OCI-M1 (cell line): ENCODE results near the gene LRRC71.

Experiments
- DNase-seq: peaks from one replicate; lab custom pipeline; 2025; lab: John Stamatoyannopoulos, UW

LRRC71 gene

GRCh38 chr1:156905651-156906050, 14.8 kb upstream of the LRRC71 start:
- no peak for DNase-seq

GRCh38 chr1:156906206-156906906, 14.1 kb upstream of the LRRC71 start:
- DNase-seq, result no peak

GRCh38 chr1:156908541-156908940, 11.9 kb upstream of the LRRC71 start:
- DNase-seq, result no peak

- no peak for DNase-seq
Observed at GRCh38 chr1:156908955-156909354, 11.5 kb upstream of the LRRC71 start.

GRCh38 chr1:156909671-156910070, 10.8 kb upstream of the LRRC71 start:
- no peak for DNase-seq

- DNase-seq, result peak; percentile 73
Observed at GRCh38 chr1:156910309-156910782, 10.1 kb upstream of the LRRC71 start.

GRCh38 chr1:156911577-156912298, 8.7 kb upstream of the LRRC71 start:
- peak; percentile 73 for DNase-seq

- no peak for DNase-seq
Observed at GRCh38 chr1:156912310-156912709, 8.1 kb upstream of the LRRC71 start.

- peak; percentile 83 for DNase-seq
Observed at GRCh38 chr1:156912861-156913808, 7.3 kb upstream of the LRRC71 start.

- no peak for DNase-seq
Observed at GRCh38 chr1:156913809-156914387, 6.5 kb upstream of the LRRC71 start.

- peak; percentile 96 for DNase-seq
Observed at GRCh38 chr1:156914440-156914856, 6.0 kb upstream of the LRRC71 start.

- no peak for DNase-seq
Observed at GRCh38 chr1:156921053-156921529, 659 bp downstream of the LRRC71 start.

- DNase-seq, result no peak
Observed at GRCh38 chr1:156922986-156923669, 2.7 kb downstream of the LRRC71 start.

- no peak for DNase-seq
Observed at GRCh38 chr1:156923670-156924477, 3.4 kb downstream of the LRRC71 start.

GRCh38 chr1:156924478-156925153, 4.2 kb downstream of the LRRC71 start:
- DNase-seq, result no peak

- DNase-seq, result no peak
Observed at GRCh38 chr1:156925154-156926010, 5.0 kb downstream of the LRRC71 start.

- peak; percentile 99 for DNase-seq
Observed at GRCh38 chr1:156926175-156926574, 5.7 kb downstream of the LRRC71 start.

GRCh38 chr1:156926695-156927094, 6.3 kb downstream of the LRRC71 start:
- peak; percentile 23 for DNase-seq
